Measurements from ENCODE around the gene PRIM1. TPM values are rescaled to one million over a fixed set of nuclear protein-coding genes. Genes with fewer than 3 reads are reported as not detected.

PRIM1 gene
- total and polyA plus RNA-seq, 2 of the 4 experiments (the other 2 are of a cell fraction) = 8.6 to 12.0 TPM

- no peak overlapping the region for H2BK120ac ChIP-seq (ENCODE audit: low read depth, low read length)
- 43% methylated on average over 2 of the region's 3 CpGs; no CpG with 5 or more reads in 1 of the 2 experiments for WGBS, 2 experiments (ENCODE audit: extremely low coverage in 2 of 2, insufficient read length in 1 of 2)
- no peak overlapping the region for H4K8ac ChIP-seq (ENCODE audit: low read depth in 2 of 2, low read length in 2 of 2)
- in situ Hi-C loops (cut with MboI; ENCODE audit: low sequenced_read_pairs) (loop anchor here (10.0 kb wide), 1 partner anchor 306 kb away; no protein-coding TSS in a partner anchor), intact Hi-C loops (cut with micrococcal nuclease) (loop anchor here (2.0 to 5.0 kb wide), 2 partner anchors 242 to 304 kb away; no protein-coding TSS in a partner anchor), dilution Hi-C loops (cut with HindIII; ENCODE audit: low sequenced_read_pairs, unreplicated experiment) (no loop called here)
- no peak overlapping the region for H3K23ac ChIP-seq (ENCODE audit: low read depth, low read length)
- H3K27me3 ChIP-seq (ENCODE audit: control insufficient read depth, insufficient read depth, low read length) = no peaks in the 10 kb centered on the region
- ChIA-PET CTCF (interaction anchor here (0.8 to 1.6 kb wide), 2 partner anchors 229 to 243 kb away, joined by 3 to 7 read pairs; no protein-coding TSS in a partner anchor), POLR2A (ENCODE audit: unreplicated experiment) (no interaction called here)
- no peaks in the 10 kb centered on the region; the same call in 1 of the 2 replicates for H3K4me1 ChIP-seq (ENCODE audit: control insufficient read depth, insufficient read depth, low read length)
- H2AFZ ChIP-seq (replicated peaks; ENCODE audit: low read length, poor library complexity) = no peak overlapping the region
- H2BK20ac ChIP-seq (ENCODE audit: low read depth, low read length) = no peak overlapping the region
- no peak overlapping the region for H2AK9ac ChIP-seq (replicated peaks; ENCODE audit: low read depth, low read length, poor library complexity)
- no peak overlapping the region for H3K4me3 ChIP-seq (ENCODE audit: insufficient read depth, low read depth, low read length)
- H3K36me3 ChIP-seq (ENCODE audit: control insufficient read depth, insufficient read depth, low read length) = no peaks in the 10 kb centered on the region
- no peaks in the 10 kb centered on the region for H3K9me1 ChIP-seq (ENCODE audit: insufficient read depth, low read length)
- ATAC-seq (ENCODE audit: low read depth) (no peak; the same call in 1 of the 2 replicates), DNase-seq (peak; percentile 5)
- H2AK5ac ChIP-seq (ENCODE audit: low read depth, low read length) = no peak overlapping the region
- H3K4me2 ChIP-seq (ENCODE audit: low read depth, low read length) = no peak overlapping the region; the same call in 1 of the 2 replicates
- peaks cover 7% of the 10 kb centered on the region; the same call in 1 of the 2 replicates for H3K9me3 ChIP-seq (ENCODE audit: control insufficient read depth, insufficient read depth, low read length)
- no peak overlapping the region for H4K91ac ChIP-seq (ENCODE audit: insufficient read depth, low read depth, low read length)
- H3K27ac ChIP-seq (ENCODE audit: insufficient read depth, low read length) = no peak overlapping the region
- BruUV-seq (replicated peaks) = no TSS peak
- no peak overlapping the region for H2BK5ac ChIP-seq (ENCODE audit: low read depth, low read length, poor library complexity, severe bottlenecking)
- no peak overlapping the region for H3K9ac ChIP-seq (ENCODE audit: low read depth, low read length)
- no peaks in the 10 kb centered on the region for H4K20me1 ChIP-seq (ENCODE audit: insufficient read depth, low read length)
- no peak overlapping the region for H3K14ac ChIP-seq (replicated peaks; ENCODE audit: low read depth, low read length)
- H3K79me1 ChIP-seq (ENCODE audit: low read depth in 1 of 2, low read length in 2 of 2) = peaks cover 0 to 3% of the 10 kb centered on the region in 2 experiments; a peak in 1 of 4 replicates
- H2BK15ac ChIP-seq (ENCODE audit: low read depth, low read length) = no peak overlapping the region
- no peak for TF ChIP-seq MAFK (IDR thresholded peaks at IDR 0.05; ENCODE audit: low read depth, low read length)
- no peak for TF ChIP-seq CTCF (conservative IDR thresholded peaks at IDR 0.05; ENCODE audit: low read depth, low read length)
- TF ChIP-seq BHLHE40 (IDR thresholded peaks at IDR 0.05; ENCODE audit: low read depth, low read length) = no peak
- TF ChIP-seq ELK1 (IDR thresholded peaks at IDR 0.05; ENCODE audit: borderline replicate concordance, low read depth, low read length) = no peak
- no peak for TF ChIP-seq POLR2A (IDR thresholded peaks at IDR 0.05; ENCODE audit: low read depth, low read length)
- TF ChIP-seq MAZ (IDR thresholded peaks at IDR 0.05; ENCODE audit: borderline replicate concordance, low read depth, low read length) = no peak
- TF ChIP-seq USF2 (IDR thresholded peaks at IDR 0.05; ENCODE audit: low read depth, low read length) = no peak
- TF ChIP-seq MXI1 (IDR thresholded peaks at IDR 0.05; ENCODE audit: borderline replicate concordance, low read depth, low read length) = no peak
- TF ChIP-seq CHD1 (IDR thresholded peaks at IDR 0.05; ENCODE audit: low read depth, low read length) = no peak
- no peak for TF ChIP-seq CEBPB (IDR thresholded peaks at IDR 0.05; ENCODE audit: low read depth, low read length)
- TF ChIP-seq SMC3 (IDR thresholded peaks at IDR 0.05; ENCODE audit: low read depth, low read length) = no peak
- no peak for TF ChIP-seq RCOR1 (IDR thresholded peaks at IDR 0.05; ENCODE audit: insufficient replicate concordance, low read length)
- no peak for TF ChIP-seq RAD21 (IDR thresholded peaks at IDR 0.05; ENCODE audit: low read length)
- TF ChIP-seq RFX5 (IDR thresholded peaks at IDR 0.05; ENCODE audit: low read depth, low read length) = no peak
- TF ChIP-seq FOS (IDR thresholded peaks at IDR 0.05; ENCODE audit: low read depth, low read length) = no peak
- no peak for TF ChIP-seq NFE2L2 (IDR thresholded peaks at IDR 0.05; ENCODE audit: low read depth, low read length)
- H4K5ac ChIP-seq (ENCODE audit: low read depth, low read length) = no peak overlapping the region
- H3K18ac ChIP-seq (ENCODE audit: low read depth, low read length) = no peak overlapping the region
- no peak overlapping the region for H3K56ac ChIP-seq (ENCODE audit: extremely low read depth, insufficient read depth, low read length)
- no peak overlapping the region for H3K4ac ChIP-seq (ENCODE audit: low read depth, low read length)
Observed at GRCh38 chr12:56758728-56759262, 6.7 kb upstream of the PRIM1 start.

All from IMR-90 (cell line).